Lower leg skin (tissue), 4 donors: Measurements from ENCODE around the gene NDUFS3. TPM values are rescaled to one million over a fixed set of nuclear protein-coding genes. Genes with fewer than 3 reads are reported as not detected.

ENCODE experiments used
- DNase-seq, 2 donors: peaks; one replicate each; pipeline ENCODE4 v3.0.0-alpha.2; 2019; ENCODE audit warnings: low spot score in 2 of 2
- H3K4me3 ChIP-seq: fragments of 200-600 bp; sonication (generic); 2 replicates; pipeline ENCODE4 v1.5.1; 2017; ENCODE audit warnings: mild to moderate bottlenecking, low read depth; ENCODE audit not compliant: poor library complexity, severe bottlenecking
- CTCF ChIP-seq, 3 donors: fragments of 450-650 bp; IDR thresholded peaks; one replicate each; pipeline ENCODE4 v1.5.1; 2016; ENCODE audit warnings: antibody characterized with exemption in 3 of 3, mild to moderate bottlenecking in 3 of 3, moderate library complexity in 2 of 3
- POLR2A ChIP-seq, 2 donors: fragments of 450-650 bp; IDR thresholded peaks; one replicate each; pipeline ENCODE4 v1.6.1; 2016 to 2017; ENCODE audit warnings: antibody characterized with exemption in 2 of 2, mild to moderate bottlenecking in 1 of 2, moderate library complexity in 1 of 2
- WGBS, 2 donors: methylation state at CpG; one replicate each; pipeline ENCODE4 v1.1.5; 2018; 5-methylcytosine and 5-hydroxymethylcytosine counted together
- intact Hi-C: fragments of 100-400 bp; cut with DNase I; formaldehyde crosslinking; loops from one replicate; pipeline ENCODE4 v1.15.0; 2023; ENCODE audit warnings: low total_unique reads
- total RNA-seq, 4 donors: library from RNA; depleted of rRNA; stranded (reverse); fragments of >200 nt; gene quantifications; one replicate each; pipeline ENCODE4 v1.1.0, GENCODE V29; 2016

Gene NDUFS3
- total RNA-seq, 4 donors from 2014 or later: 46.9 to 104 (median 67.7) TPM

- no peak for TF ChIP-seq POLR2A (IDR thresholded peaks at IDR 0.05)
- TF ChIP-seq CTCF (IDR thresholded peaks at IDR 0.05): no peak
- no peak for DNase-seq
- H3K4me3 ChIP-seq: no peak overlapping the region
- intact Hi-C loops: no loop called here
- WGBS, 2 donors: 73 to 76% methylated on average over 63 to 110 of the region's 122 CpGs
These were observed 11.3 kb downstream of the NDUFS3 start for GRCh38 chr11:47589977-47590861.

- H3K4me3 ChIP-seq: no peak overlapping the region
- no peak for DNase-seq
- TF ChIP-seq POLR2A (IDR thresholded peaks at IDR 0.05) (no peak), CTCF (IDR thresholded peaks at IDR 0.05) (no peak)
- WGBS, 2 donors: 59 to 78% methylated on average over 7 of the region's 7 CpGs
- intact Hi-C loops: no loop called here
These were observed 12.9 kb downstream of the NDUFS3 start for GRCh38 chr11:47591764-47592163.

- DNase-seq: no peak
- intact Hi-C loops: no loop called here
- TF ChIP-seq CTCF (IDR thresholded peaks at IDR 0.05) (no peak), POLR2A (IDR thresholded peaks at IDR 0.05) (no peak)
- 62 to 74% methylated on average over 4 of the region's 4 CpGs for WGBS, 2 donors
- no peak overlapping the region for H3K4me3 ChIP-seq
These were observed 13.4 kb downstream of the NDUFS3 start for GRCh38 chr11:47592251-47592650.

GRCh38 chr11:47592970-47593369, 14.1 kb downstream of the NDUFS3 start:
- WGBS, 2 donors: 81 to 88% methylated on average over 2 of the region's 2 CpGs
- DNase-seq: no peak
- H3K4me3 ChIP-seq: no peak overlapping the region
- TF ChIP-seq POLR2A (IDR thresholded peaks at IDR 0.05) (no peak), CTCF (IDR thresholded peaks at IDR 0.05) (no peak)
- intact Hi-C loops: no loop called here

- H3K4me3 ChIP-seq: no peak overlapping the region
- 10 to 17% methylated on average over 6 of the region's 6 CpGs for WGBS, 2 donors
- no peak for DNase-seq
- intact Hi-C loops: no loop called here
- TF ChIP-seq POLR2A (IDR thresholded peaks at IDR 0.05) (no peak), CTCF (IDR thresholded peaks at IDR 0.05) (no peak)
These were observed 14.6 kb downstream of the NDUFS3 start for GRCh38 chr11:47593492-47593933.
